ENCODE measurements around the gene SLC25A23. TPM values are rescaled to one million over a fixed set of nuclear protein-coding genes. Genes with fewer than 3 reads are reported as not detected.

SLC25A23 gene
- total and polyA plus RNA-seq, 2 experiments from 2014 or later, result 25.7 to 96.4 TPM

DNA sequence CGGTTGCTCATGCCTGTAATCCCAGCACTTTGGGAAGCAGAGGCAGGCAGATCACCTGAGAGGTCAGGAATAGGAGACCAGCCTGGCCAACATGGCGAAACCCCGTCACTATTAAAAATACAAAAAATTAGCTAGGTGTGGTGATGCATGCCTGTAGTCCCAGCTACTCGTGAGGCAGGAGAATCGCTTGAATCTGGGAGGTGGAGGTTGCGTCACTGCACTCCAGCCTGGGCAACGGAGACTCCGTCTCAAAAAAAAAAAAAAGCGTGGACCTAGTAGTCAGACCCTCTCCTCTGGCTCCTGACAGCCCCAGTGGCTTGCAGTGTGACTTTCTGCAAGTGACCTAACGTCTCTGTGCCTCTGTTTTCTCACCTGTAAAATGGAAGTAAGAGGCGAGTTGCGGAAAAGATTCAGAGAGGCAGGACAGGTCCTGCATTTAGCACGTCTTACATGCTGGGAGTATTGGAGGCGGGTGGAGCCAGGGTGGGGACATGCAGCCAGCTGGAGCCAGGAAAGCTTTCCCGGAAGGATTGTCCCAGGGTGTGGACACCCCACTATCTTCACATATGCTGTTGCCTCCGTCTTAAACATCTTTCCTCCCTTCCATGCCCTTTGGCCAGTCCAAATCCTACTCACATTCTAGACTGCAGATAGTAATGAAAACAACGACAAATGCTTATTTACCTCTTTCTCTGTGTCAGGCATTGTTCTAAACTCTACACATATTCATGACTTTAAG, 39.6 kb upstream of the SLC25A23 start (continued):
- TF ChIP-seq ZNF462 (CRISPR knock-in tag; IDR thresholded peaks at IDR 0.05), result no peak
- TF ChIP-seq JUNB (IDR thresholded peaks at IDR 0.05; ENCODE audit: unreplicated experiment), result no peak
- no peak for TF ChIP-seq CREB1 (CRISPR knock-in tag; IDR thresholded peaks at IDR 0.05; ENCODE audit: low read depth)
- TF ChIP-seq ETS1 (IDR thresholded peaks at IDR 0.05), result no peak
- TF ChIP-seq EZH2 (IDR thresholded peaks at IDR 0.05; ENCODE audit: low read depth, unreplicated experiment), result no peak
- no peak for TF ChIP-seq CTCF (conservative IDR thresholded peaks at IDR 0.05; ENCODE audit: low read depth in 2 of 2)
